ENCODE results near the gene CGNL1.

The CGNL1 gene

GRCh38 chr15:57421551-57421950, 45.2 kb downstream of the CGNL1 start:
- TF ChIP-seq CTCF (IDR thresholded peaks at IDR 0.05; ENCODE audit: low read depth, low read length, missing control alignments): no peak
- no peak for DNase-seq (ENCODE audit: extremely low read depth, low read depth)
- H3K4me3 ChIP-seq (replicated peaks; ENCODE audit: low read depth, low read length): no peak overlapping the region

GRCh38 chr15:57422113-57422754, 45.9 kb downstream of the CGNL1 start:
- DNase-seq (ENCODE audit: extremely low read depth, low read depth): no peak
- H3K4me3 ChIP-seq (replicated peaks; ENCODE audit: low read depth, low read length): no peak overlapping the region
- no peak for TF ChIP-seq CTCF (IDR thresholded peaks at IDR 0.05; ENCODE audit: low read depth, low read length, missing control alignments)

GRCh38 chr15:57423599-57424140, 47.4 kb downstream of the CGNL1 start:
- TF ChIP-seq CTCF (IDR thresholded peaks at IDR 0.05; ENCODE audit: low read depth, low read length, missing control alignments): no peak
- DNase-seq (ENCODE audit: extremely low read depth, low read depth): no peak
- no peak overlapping the region for H3K4me3 ChIP-seq (replicated peaks; ENCODE audit: low read depth, low read length)

GRCh38 chr15:57424628-57425405, 48.5 kb downstream of the CGNL1 start:
- TF ChIP-seq CTCF (IDR thresholded peaks at IDR 0.05; ENCODE audit: low read depth, low read length, missing control alignments): no peak
- no peak overlapping the region for H3K4me3 ChIP-seq (replicated peaks; ENCODE audit: low read depth, low read length)
- no peak for DNase-seq (ENCODE audit: extremely low read depth, low read depth)

- TF ChIP-seq CTCF (IDR thresholded peaks at IDR 0.05; ENCODE audit: low read depth, low read length, missing control alignments): no peak
- DNase-seq (ENCODE audit: extremely low read depth, low read depth): no peak
- no peak overlapping the region for H3K4me3 ChIP-seq (replicated peaks; ENCODE audit: low read depth, low read length)
Observed at GRCh38 chr15:57425842-57426241, 49.5 kb downstream of the CGNL1 start.

GRCh38 chr15:57427367-57427821, 51.1 kb downstream of the CGNL1 start:
- H3K4me3 ChIP-seq (replicated peaks; ENCODE audit: low read depth, low read length): no peak overlapping the region
- DNase-seq (ENCODE audit: extremely low read depth, low read depth): no peak
- TF ChIP-seq CTCF (IDR thresholded peaks at IDR 0.05; ENCODE audit: low read depth, low read length, missing control alignments): no peak
